RPMI7951 (cell line): ENCODE results near the gene DAGLA. TPM values are rescaled to one million over a fixed set of nuclear protein-coding genes. Genes with fewer than 3 reads are reported as not detected.

Source experiments
- DNase-seq: peaks from one replicate; pipeline ENCODE4 v3.0.0-alpha.2; 2012; ENCODE audit warnings: low read depth
- total RNA-seq: library from RNA; depleted of rRNA; stranded (reverse); fragments of >200 nt; shearing (Covaris generic); gene quantifications from 2 replicates; pipeline ENCODE4 v1.2.3, GENCODE V29; 2014

The DAGLA gene
- total RNA-seq, 1 experiment from 2014 or later, result 0.96 TPM

DNA sequence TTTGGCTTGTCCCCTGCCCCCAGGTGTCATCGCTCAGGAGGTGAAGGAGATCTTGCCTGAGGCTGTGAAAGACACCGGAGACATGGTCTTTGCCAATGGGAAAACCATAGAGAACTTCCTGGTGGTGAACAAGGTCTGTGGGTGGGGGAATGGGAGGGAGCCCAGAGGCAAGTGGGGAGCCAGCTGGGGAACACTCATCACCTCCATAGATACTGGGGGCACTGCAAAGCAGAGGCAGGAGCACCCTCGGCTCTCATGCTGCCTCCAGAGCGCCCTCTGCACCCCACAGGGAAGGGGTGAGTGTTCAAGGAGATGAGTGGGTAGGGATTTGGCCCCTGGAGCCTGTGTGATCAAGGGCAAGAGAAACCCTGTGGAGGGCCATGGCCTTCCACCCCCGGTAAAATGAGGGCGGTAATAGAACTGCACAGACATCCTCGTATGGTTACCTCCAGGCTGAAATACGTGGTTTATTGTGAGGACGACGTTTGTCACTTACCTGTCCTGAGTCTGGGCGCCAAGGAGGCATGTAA lies 98.2 kb downstream of the DAGLA start:
- DNase-seq, result no peak

DNA sequence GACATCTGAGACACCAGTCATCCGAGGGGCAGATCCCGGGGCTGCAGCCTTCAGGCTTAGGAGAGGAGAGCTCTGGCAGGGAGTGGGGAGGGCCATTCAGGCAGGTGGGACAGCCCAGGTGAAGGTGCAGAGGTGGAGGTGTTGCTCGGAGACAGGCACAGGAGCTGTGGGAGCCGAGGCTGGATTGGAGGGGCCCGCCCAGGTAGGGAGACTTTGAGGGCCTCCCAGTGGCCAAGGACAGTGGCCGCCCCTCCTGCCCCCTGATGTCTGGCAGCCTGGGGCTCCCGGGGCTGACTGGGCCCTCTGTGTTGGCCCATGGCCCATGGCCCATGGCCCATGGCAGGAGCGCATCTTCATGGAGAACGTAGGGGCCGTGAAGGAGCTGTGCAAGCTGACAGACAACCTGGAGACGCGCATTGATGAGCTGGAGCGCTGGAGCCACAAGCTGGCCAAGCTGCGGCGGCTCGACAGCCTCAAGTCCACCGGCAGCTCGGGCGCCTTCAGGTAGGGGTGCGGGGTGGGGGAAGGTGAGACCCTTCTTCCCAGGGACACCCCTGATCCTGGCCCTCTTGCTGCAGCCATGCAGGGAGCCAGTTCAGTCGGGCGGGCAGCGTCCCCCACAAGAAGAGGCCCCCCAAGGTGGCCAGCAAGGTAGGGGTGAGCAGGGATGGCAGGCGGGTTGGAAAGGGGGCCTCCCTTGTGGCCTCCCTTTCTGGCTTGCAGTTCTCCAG lies 98.9 kb downstream of the DAGLA start:
- no peak for DNase-seq

- no peak for DNase-seq
These were observed 99.7 kb downstream of the DAGLA start for GRCh38 chr11:61779666-61780525.

DNA sequence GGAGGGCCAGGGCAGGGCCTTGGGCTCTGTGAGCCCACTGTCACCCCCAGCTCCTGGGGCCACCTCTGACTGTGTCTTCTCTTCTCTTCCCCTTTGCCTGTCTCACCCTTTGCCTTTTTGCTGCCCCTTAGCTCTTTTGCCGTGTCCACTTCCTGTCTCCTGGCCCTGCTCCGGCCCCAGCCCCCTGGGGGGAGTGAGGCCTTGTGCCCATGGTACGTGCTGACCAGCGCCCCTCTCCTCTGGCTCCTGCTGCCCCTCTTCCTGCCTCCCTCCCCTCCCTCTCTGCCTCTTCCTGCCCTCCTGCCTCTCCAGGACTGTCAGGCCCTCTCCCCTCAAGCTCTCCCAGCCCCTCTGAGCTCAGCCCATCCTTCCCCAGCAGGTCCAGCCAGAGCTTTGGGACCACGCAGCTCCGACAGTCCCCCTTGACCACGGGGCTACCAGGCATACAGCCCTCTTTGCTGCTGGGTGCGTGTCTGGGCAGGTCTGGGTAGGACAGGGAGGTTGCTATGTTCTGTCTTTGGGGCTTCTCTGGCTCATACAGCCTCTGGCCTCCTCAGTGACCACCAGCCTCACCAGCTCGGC lies 100.5 kb downstream of the DAGLA start:
- no peak for DNase-seq

- DNase-seq, result no peak
These were observed 101.4 kb downstream of the DAGLA start for GRCh38 chr11:61781585-61781984.

GRCh38 chr11:61782299-61782698 lies 102.1 kb downstream of the DAGLA start:
- no peak for DNase-seq

GRCh38 chr11:61782841-61783240 lies 102.7 kb downstream of the DAGLA start:
- DNase-seq, result no peak

- DNase-seq, result no peak
These were observed 103.7 kb downstream of the DAGLA start for GRCh38 chr11:61783717-61784505.

GRCh38 chr11:61784506-61784805 lies 104.3 kb downstream of the DAGLA start:
- DNase-seq, result no peak

DNA sequence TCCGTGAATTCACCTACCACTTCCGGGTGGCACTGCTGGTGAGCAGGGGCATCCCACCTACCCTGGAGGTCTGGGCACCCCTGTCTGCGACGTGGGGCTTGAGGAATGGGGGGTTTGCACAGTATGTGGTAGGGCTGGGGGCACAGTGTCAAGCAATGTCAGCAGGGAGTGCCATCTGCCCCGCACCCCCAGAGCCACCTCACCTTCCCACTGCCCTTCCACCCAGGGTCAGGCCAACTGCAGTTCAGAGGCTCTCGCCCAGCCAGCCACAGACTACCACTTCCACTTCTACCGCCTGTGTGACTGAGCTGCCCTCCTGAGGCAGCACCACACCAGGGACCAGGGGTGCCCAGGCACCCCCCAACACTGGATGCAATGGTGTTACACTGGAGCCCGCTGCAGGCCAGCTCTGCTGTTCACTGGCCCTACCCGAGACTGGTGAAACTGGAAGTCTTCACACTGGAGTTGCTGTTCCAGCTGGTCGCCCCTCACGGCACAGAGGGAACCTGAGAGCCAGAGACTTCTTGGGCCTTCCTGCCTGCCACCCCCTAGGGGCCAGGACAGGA lies 105.7 kb downstream of the DAGLA start:
- no peak for DNase-seq

- peak; percentile 12 for DNase-seq
These were observed 107.8 kb downstream of the DAGLA start for GRCh38 chr11:61787928-61788491.

DNA sequence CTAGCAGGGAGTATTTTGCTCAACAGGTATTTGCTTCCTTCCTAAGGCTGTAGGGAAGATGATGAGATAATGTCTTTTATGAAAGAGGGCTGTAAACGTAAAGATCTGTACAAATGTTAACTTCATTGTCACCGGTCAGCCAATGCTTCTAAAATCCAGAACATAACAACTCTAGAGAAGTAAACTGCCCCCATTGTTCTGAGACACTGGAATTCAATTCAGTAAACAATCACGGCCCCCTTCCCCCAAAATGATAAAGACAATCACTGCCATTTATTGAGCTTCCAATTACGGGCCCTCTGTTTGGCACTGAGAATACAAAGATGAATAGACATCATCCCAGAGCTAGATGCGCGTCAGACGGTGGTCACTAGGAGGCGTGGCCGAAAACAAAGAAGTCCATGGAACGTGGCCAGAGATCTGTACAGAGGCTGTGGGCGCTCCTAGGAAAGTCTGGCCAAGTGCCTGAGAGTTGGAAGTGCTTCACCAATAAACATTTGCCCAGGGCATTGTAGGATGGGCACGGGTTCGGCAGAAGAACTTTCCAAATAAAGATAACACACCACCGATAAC lies 111.6 kb downstream of the DAGLA start:
- peak; percentile 88 for DNase-seq

- peak; percentile 93 for DNase-seq
These were observed 112.3 kb downstream of the DAGLA start, which contains the start of the genes FEN1 and TMEM258 for GRCh38 chr11:61792310-61793082. Gene FEN1 (plus strand): TSS chr11:61792911. CDS start chr11:61795362, 2,451 bp downstream. Gene TMEM258 (minus strand): TSS chr11:61792599. CDS start chr11:61792558, 41 bp downstream.

DNA sequence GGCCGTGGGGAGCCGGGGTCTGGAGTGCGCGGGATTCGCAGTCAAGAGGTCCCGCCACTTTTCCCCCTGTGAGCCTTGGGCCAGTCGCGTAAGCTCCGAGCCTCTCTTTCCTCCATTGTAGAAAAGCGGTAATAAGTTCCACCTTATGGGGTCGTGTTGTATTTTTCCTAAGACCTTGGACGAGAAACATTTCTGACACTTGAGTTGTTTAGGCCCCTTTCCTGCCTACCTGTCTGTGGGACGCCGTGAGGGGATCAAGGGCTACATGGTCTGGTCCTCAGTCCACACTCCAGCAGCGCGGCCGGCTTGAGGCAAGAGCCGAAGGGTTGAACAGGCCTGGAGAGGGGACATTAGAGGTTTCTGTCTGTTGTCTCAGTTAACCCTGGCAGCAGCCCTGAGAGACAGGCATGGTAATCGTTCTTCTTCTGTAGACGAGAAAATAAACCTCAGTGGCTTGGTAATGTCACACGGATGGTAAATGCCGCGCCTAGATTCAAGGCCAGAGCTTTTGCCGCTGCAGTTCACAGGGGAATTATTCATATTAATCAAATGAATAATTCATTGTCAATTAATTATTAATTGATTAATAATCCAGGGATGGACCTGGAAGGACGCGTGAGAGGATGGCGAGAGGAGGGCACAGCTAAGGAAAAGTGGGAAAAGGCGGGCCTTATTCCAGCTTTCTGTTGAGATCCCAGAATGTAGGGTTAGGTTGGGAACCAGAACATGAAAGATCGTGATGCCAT lies 113.1 kb downstream of the DAGLA start:
- no peak for DNase-seq

DNA sequence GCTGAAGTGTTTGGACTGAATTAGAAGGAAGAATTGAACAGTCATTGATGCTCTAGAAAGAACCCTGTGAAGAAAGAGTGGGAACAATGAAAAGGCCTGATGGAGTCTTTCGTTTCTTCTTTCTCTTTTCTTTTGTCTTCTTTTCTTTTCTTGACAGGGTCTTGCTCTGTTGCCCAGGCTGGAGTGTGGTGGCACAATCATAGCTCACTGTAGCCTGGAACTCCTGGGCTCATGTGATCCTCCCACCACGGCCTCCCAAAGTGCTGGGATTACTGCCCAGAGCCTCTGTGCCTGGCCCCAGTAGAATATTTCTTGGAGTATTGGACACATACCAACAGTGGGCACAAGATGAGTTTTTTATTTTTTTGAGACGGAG lies 113.6 kb downstream of the DAGLA start:
- DNase-seq, result peak; percentile 14

- DNase-seq, result no peak
These were observed 114.4 kb downstream of the DAGLA start for GRCh38 chr11:61794579-61794978.

GRCh38 chr11:61795459-61795858 lies 115.3 kb downstream of the DAGLA start:
- no peak for DNase-seq

GRCh38 chr11:61795876-61796526 lies 115.8 kb downstream of the DAGLA start:
- DNase-seq, result no peak
